ENCODE results near the gene PNMA6F. TPM values are rescaled to one million over a fixed set of nuclear protein-coding genes. Genes with fewer than 3 reads are reported as not detected.

The PNMA6F gene
- not detected for total RNA-seq
- polyA plus RNA-seq (ENCODE audit: insufficient read depth, low read depth, low replicate concordance) = not detected
- long read RNA-seq, donor 1 = 0 reads
- long read RNA-seq, donor 2 = 0 reads
- long read RNA-seq, donor 3 = 0 reads
- long read RNA-seq, donor 4 = 0 reads
- long read RNA-seq, donor 5 = 0 reads
- long read RNA-seq, donor 6 = 0 reads
- long read RNA-seq, donor 7 = 0 reads
- long read RNA-seq, donor 8 = 0 reads
- long read RNA-seq, donor 9 = 0 reads
- long read RNA-seq, donor 10 = 0 reads

DNA sequence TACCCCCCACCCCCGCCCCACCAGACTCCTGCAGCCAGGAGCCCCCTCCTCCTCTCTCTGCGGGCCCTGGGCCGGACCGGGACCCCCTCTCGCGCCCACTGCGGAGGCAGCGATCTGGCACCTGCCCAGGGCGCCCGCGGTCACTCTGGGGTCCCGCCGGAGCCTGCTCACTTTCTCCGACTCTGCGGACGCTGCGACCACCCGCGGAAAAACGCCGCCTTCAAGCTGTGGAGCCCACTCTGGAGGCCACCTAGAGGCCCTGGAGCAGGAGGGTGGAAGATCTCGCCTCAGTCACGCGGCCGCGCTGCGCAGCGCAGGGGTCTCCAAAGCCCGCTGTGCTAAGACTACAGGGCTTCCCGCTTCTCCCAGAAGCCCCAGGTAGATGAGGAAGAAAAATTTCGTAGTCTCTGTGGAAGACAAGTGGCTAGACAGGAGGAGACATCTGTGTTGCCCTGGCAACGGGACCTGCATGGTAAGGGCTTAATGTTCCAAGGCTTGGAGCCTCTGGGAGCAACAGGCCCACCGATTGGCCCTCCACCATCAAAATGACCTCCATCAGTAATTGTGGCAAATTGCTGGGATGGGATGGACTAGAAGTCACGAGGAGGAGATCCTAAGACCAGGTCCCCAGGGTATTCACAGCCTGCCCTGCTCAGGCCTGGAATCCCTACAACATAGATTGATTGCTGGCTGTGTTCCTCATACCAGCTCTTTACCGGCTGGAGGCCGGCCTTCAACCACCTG, at the start of gene PNMA6F:
Gene PNMA6F (minus strand): TSS at position 387 of the 744 bp plus-strand sequence. CDS start 1,093 bp downstream, outside the sequence.
- Histone ChIP-seq H3K9me3 (ENCODE audit: control insufficient read depth in 2 of 3, insufficient read depth in 1 of 3, low read length in 3 of 3) (no peaks in the 10 kb centered on the region), H3K27ac (ENCODE audit: low read depth in 2 of 2, low read length in 2 of 2) (no peak within 1 kb of the TSS), H3K27me3 (ENCODE audit: control insufficient read depth, insufficient read depth, low read length) (no peaks in the 10 kb centered on the region), H3K36me3 (ENCODE audit: control insufficient read depth in 2 of 3, insufficient read depth in 3 of 3, low read length in 3 of 3) (no peaks in the 10 kb centered on the region), H3K4me1 (ENCODE audit: control insufficient read depth in 2 of 3, insufficient read depth in 2 of 3, low read depth in 1 of 3, low read length in 3 of 3) (no peaks in the 10 kb centered on the region), H3K9ac (ENCODE audit: low read length in 3 of 3) (no peak within 1 kb of the TSS), H3K4me3 (ENCODE audit: low read length in 3 of 3) (no peak within 1 kb of the TSS)
- FAIRE-seq = no peak
- DNase-seq = no peak
- TF ChIP-seq, protein P1, sequence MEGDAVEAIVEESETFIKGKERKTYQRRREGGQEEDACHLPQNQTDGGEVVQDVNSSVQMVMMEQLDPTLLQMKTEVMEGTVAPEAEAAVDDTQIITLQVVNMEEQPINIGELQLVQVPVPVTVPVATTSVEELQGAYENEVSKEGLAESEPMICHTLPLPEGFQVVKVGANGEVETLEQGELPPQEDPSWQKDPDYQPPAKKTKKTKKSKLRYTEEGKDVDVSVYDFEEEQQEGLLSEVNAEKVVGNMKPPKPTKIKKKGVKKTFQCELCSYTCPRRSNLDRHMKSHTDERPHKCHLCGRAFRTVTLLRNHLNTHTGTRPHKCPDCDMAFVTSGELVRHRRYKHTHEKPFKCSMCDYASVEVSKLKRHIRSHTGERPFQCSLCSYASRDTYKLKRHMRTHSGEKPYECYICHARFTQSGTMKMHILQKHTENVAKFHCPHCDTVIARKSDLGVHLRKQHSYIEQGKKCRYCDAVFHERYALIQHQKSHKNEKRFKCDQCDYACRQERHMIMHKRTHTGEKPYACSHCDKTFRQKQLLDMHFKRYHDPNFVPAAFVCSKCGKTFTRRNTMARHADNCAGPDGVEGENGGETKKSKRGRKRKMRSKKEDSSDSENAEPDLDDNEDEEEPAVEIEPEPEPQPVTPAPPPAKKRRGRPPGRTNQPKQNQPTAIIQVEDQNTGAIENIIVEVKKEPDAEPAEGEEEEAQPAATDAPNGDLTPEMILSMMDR (IDR thresholded peaks at IDR 0.05; ENCODE audit: borderline replicate concordance, extremely low read depth, insufficient read depth) = no peak
- intact Hi-C loops (cut with DNase I) = no loop called here

DNA sequence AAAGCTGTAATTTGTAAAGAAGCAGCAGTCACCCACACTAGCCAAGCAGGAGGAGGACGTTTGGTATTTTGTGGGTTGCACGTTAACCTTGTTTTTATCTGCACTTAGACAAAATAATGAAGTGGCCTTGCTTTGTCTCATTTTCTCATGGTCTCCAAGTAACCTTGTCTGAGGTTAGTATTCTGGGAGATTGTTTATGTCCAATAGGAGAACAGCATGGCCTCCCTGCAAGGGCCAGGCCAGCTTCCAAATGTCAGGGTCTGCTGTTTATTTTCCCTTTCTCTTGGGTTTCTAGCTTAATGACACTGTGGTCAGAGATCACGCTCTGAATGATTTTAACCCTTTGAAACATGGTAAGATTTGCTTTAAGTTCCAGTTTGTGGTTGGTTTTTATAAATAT, 49.7 kb upstream of the PNMA6F start:
- intact Hi-C loops (cut with DNase I) = no loop called here
- Histone ChIP-seq H3K4me1 (ENCODE audit: control insufficient read depth in 2 of 3, insufficient read depth in 2 of 3, low read depth in 1 of 3, low read length in 3 of 3) (no peaks in the 10 kb centered on the region), H3K4me3 (ENCODE audit: low read length in 3 of 3) (no peak overlapping the region), H3K9me3 (ENCODE audit: control insufficient read depth in 2 of 3, insufficient read depth in 1 of 3, low read length in 3 of 3) (no peaks in the 10 kb centered on the region), H3K27ac (ENCODE audit: low read depth in 2 of 2, low read length in 2 of 2) (no peak overlapping the region), H3K27me3 (ENCODE audit: control insufficient read depth, insufficient read depth, low read length) (no peaks in the 10 kb centered on the region), H3K9ac (ENCODE audit: low read length in 3 of 3) (no peak overlapping the region), H3K36me3 (ENCODE audit: control insufficient read depth in 2 of 3, insufficient read depth in 3 of 3, low read length in 3 of 3) (no peaks in the 10 kb centered on the region)
- DNase-seq = peak in 2 of 5 donors; percentile 17 to 54
- TF ChIP-seq, protein P1 (IDR thresholded peaks at IDR 0.05; ENCODE audit: borderline replicate concordance, extremely low read depth, insufficient read depth) = no peak
- no peak for FAIRE-seq

DNA sequence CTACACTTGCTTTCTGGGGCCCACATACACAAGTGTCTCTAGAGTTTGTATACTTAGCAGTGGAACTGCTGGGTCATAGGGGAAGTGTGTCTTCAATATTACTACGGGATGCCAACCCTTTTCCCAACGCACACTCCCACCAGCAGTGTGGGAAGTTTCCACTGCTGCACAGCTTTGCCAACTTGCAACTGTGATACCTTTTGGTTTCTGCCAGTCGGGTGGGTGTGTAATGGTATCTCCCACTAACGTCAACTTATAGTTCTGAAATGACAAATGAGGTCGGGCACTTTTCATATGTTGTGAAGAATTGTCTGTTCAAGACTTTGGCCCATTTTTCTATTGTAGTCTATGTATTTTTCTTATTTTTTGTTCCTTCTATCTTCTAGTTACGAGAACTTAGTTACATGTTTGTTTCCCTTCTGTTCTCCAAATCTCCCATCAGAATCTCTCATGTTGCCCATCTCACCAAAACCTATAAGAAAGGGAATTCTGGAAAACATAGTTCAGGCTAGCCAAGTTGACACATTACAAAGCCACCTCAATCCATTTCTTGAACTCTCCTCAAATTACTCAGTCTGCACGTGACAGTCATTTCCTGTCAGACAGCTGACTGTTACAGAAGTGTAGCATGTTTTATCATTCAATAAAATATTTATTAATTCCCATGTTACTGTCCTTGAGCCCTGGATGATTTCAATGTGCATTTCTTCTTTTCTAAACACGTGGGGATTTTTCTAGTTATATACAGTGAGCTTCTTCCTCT, 48.9 kb upstream of the PNMA6F start:
- intact Hi-C loops (cut with DNase I) = no loop called here
- H3K9ac ChIP-seq (ENCODE audit: low read length in 3 of 3) = no peak overlapping the region
- no peaks in the 10 kb centered on the region for H3K27me3 ChIP-seq (ENCODE audit: control insufficient read depth, insufficient read depth, low read length)
- no peak for FAIRE-seq
- H3K9me3 ChIP-seq (ENCODE audit: control insufficient read depth in 2 of 3, insufficient read depth in 1 of 3, low read length in 3 of 3) = no peaks in the 10 kb centered on the region
- H3K36me3 ChIP-seq (ENCODE audit: control insufficient read depth in 2 of 3, insufficient read depth in 3 of 3, low read length in 3 of 3) = no peaks in the 10 kb centered on the region
- H3K27ac ChIP-seq (ENCODE audit: low read depth in 2 of 2, low read length in 2 of 2) = no peak overlapping the region
- H3K4me1 ChIP-seq (ENCODE audit: control insufficient read depth in 2 of 3, insufficient read depth in 2 of 3, low read depth in 1 of 3, low read length in 3 of 3) = no peaks in the 10 kb centered on the region
- no peak for DNase-seq
- TF ChIP-seq, protein P1 (IDR thresholded peaks at IDR 0.05; ENCODE audit: borderline replicate concordance, extremely low read depth, insufficient read depth) = no peak
- H3K4me3 ChIP-seq (ENCODE audit: low read length in 3 of 3) = no peak overlapping the region

Measured in kidney (tissue), 22 donors.